HG02759 (cell line): Measurements from ENCODE around the gene PHRF1.
"Not testable (repeated sequence)": the region's sequence is repeated elsewhere in the genome, so short reads cannot be mapped to it uniquely, and the experiment has no call there.

Experiments used
- ATAC-seq: cut with Tn5 transposase; IDR thresholded peaks from one replicate; pipeline ENCODE4 v1.9.1; 2021; ENCODE audit warnings: mild to moderate bottlenecking, moderate library complexity; ENCODE audit not compliant: unreplicated experiment

Gene PHRF1

DNA sequence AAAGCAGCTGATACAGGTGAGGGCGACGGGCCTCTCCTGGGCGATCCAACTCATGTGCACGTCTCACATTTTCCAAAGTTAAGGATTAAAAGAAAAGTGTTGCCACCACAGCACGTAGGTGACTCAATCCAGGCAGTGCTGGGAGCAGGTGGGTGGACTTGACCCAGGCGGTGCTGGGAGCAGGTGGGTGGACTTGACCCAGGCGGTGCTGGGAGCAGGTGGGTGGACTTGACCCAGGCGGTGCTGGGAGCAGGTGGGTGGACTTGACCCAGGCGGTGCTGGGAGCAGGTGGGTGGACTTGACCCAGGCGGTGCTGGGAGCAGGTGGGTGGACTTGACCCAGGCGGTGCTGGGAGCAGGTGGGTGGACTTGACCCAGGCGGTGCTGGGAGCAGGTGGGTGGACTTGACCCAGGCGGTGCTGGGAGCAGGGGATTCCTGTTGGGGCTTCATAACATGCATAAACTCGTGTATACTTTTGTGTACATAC, 71.4 kb downstream of the PHRF1 start:
- not testable (repeated sequence) for ATAC-seq

- no peak for ATAC-seq
Observed at GRCh38 chr11:650482-650881, 74.2 kb downstream of the PHRF1 start.

DNA sequence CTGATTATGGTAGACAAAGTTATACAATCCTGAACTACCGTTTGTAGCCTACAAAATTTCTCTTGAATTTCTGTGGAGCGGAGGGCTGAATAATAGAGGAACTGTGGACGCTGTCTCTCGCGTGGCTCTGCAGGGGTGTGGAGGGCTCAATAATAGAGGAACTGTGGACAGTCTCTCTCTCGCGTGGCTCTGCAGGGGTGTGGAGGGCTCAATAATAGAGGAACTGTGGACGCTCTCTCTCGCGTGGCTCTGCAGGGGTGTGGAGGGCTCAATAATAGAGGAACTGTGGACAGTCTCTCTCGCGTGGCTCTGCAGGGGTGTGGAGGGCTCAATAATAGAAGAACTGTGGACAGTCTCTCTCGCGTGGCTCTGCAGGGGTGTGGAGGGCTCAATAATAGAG, 76.9 kb downstream of the PHRF1 start:
- ATAC-seq: not testable (repeated sequence)

DNA sequence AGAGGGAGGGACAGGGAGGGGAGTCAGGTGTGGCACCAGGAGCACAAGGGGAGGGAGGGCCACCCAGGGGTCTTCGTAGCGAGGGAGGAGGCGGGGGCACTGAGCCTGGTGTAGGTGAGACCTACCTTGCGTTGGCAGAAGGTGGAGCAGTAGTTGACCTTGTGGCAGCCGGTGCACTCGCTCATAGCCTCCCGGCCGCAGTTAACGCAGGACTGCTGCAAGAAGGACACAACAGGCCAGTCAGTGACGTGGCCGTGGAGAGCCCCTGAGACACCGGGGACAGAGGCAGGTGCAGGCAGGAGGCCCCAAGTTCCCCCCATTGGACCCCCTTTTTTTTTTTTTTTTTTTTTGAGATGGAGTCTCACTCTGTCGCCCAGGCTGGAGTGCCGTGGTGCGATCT, 77.6 kb downstream of the PHRF1 start:
- ATAC-seq: no peak

DNA sequence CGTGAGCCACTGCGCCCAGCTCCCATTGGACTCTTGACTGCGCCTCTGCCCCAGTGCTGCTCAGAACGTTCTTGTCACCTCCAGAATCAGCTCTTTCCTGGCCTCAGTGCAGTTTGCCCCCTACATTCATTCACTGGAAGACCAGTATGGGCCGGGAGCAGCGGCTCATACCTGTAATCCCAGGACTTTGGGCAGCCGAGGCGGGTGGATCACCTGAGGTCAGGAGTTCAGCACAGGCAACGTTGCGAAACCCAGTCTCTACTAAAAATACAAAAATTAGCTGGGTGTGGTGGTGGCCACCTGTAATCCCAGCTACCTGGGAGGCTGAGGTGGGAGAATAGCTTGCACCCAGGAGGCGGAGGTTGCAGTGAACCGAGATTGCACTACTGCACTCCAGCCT, 78.2 kb downstream of the PHRF1 start:
- not testable (repeated sequence) for ATAC-seq

GRCh38 chr11:655036-655726, 78.9 kb downstream of the PHRF1 start:
- ATAC-seq: no peak

- ATAC-seq: no peak
Observed at GRCh38 chr11:656426-656825, 80.2 kb downstream of the PHRF1 start.

- ATAC-seq: no peak
Observed at GRCh38 chr11:656866-657265, 80.6 kb downstream of the PHRF1 start.

DNA sequence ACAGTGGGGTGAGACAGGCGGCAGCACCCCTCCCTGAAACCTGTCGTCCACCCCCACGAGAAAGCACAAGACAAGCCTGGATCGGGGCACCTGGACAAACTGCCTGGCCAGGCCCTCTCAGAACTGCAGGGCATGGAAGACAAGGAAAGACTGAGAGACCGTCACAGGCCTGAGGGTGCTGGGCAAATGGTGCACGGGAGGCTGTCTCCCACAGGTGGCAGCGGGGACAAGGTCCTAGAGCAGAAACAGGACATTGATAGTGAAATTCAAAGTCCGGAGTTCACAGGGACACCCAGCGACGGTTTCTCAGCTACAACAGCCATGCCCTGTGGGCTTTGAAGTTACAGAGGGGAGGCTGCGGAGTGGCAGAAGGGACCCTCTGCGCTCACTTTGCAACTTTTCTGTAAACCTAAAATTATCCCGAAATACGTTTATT, 81.4 kb downstream of the PHRF1 start:
- ATAC-seq: no peak

DNA sequence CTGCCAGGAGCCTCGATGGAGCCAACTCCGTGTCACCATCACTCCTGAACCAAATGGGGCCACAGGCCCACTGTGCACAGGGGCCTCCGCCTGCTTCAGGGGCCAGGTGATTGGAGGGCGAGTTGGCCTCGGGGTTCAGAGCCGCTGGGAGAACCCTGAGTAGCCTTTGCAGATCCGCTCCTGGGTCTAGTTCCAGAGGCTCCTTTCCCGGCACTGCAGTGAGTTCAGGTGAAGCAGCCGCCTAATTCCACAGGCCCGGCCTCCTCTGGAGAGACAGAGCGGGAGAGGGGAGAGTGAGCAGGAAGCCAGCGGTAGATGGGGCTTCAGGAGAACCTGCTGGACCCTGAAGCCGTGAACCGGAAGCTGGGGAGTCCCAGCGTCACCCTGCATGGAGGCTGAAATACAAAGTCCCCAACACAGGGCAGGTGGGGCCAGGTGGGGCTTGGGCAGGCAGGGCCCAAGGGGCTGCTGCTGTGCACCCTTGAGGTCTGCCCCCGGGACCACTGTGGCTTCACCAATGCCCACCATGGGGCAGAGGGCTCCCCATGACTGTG, 83.3 kb downstream of the PHRF1 start:
- no peak for ATAC-seq

DNA sequence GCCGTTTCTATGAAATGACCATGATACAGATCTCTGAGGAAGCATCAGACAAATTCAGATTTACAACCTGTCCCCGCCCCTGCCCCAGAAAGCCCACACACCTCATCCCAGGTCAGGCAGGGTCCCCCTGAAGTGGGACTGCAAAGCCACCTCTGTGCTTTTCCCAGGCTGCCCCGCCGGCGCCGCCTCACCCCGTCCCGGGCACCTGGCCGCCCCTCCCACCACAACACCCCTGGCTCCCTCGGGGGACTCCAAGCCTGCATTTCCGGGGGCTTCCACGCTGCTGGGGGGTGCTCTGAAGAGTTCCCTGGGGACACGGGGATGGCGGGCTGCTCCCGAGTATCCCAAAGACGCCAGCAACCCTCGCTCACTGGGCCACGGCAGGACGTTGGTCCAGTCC, 84.0 kb downstream of the PHRF1 start:
- no peak for ATAC-seq

DNA sequence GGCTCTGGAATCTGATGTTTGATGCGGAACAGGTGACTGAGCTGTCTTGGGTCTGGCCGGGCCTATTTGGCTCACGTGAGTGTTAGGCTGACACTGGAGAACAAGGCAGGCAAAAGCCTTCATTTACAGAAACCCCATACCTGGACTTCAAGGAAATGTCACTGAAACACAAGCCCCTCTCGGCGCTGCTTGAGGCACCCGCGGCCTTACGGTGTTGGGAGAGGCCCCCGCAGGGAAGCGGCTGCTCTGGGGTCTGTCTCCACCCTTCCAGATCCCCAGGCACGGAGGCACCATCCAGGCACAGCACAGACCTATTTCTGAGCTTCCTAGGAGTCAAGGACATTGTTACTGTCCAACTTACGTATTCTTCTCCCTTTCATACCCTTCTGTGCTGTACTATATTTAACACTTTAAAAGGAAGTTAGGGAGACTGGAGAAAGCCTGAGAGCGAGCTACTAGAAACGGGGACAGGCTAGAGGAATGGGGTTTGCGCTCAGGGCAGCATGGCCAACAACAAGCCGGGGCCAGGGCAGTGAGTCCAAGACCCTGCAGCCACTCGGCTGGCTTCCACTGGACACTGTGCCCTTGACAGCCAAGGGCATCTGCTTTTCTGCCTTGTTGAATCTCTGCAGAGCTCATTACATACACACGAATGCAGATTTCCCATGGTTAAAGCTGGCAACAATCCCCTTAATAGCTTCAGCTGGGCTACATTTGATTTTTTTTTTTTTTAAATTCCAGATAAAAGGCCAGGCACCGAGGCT, 84.6 kb downstream of the PHRF1 start:
- ATAC-seq: no peak
